NCI-H345 (cell line): ENCODE results near the gene INHA.

ENCODE experiments used
- DNase-seq: peaks from one replicate; lab custom pipeline; 2025; lab: John Stamatoyannopoulos, UW

Gene INHA

GRCh38 chr2:219559156-219559915, 12.8 kb upstream of the INHA start:
- no peak for DNase-seq

GRCh38 chr2:219560037-219560892, 11.8 kb upstream of the INHA start:
- DNase-seq, result no peak

- no peak for DNase-seq
Measured at GRCh38 chr2:219560893-219561178, 11.3 kb upstream of the INHA start.

GRCh38 chr2:219561179-219562048, 10.7 kb upstream of the INHA start:
- no peak for DNase-seq

GRCh38 chr2:219562049-219563020, 9.8 kb upstream of the INHA start:
- DNase-seq, result peak; percentile 85

- DNase-seq, result no peak
Measured at GRCh38 chr2:219563271-219563928, 8.7 kb upstream of the INHA start.

GRCh38 chr2:219565130-219566080, 6.7 kb upstream of the INHA start:
- DNase-seq, result no peak

GRCh38 chr2:219566640-219567039, 5.5 kb upstream of the INHA start:
- DNase-seq, result no peak

GRCh38 chr2:219567131-219567530, 5.0 kb upstream of the INHA start:
- DNase-seq, result no peak

- no peak for DNase-seq
Measured at GRCh38 chr2:219567791-219568361, 4.2 kb upstream of the INHA start.

GRCh38 chr2:219569041-219569440, 3.1 kb upstream of the INHA start:
- DNase-seq, result no peak

GRCh38 chr2:219569635-219570034, 2.5 kb upstream of the INHA start:
- DNase-seq, result no peak

GRCh38 chr2:219570194-219570923, 1.8 kb upstream of the INHA start:
- no peak for DNase-seq

- no peak for DNase-seq
Measured at GRCh38 chr2:219570924-219571310, 1.2 kb upstream of the INHA start.

- DNase-seq, result peak; percentile 85
Measured at GRCh38 chr2:219571311-219572236, 536 bp upstream of the INHA start, which contains the start of gene OBSL1. Gene OBSL1, minus strand, starts transcription at chr2:219571539. Its CDS starts 307 bp downstream, at chr2:219571232.

GRCh38 chr2:219573166-219573565, 1.1 kb downstream of the INHA start:
- DNase-seq, result no peak
